ENCODE measurements around the gene EFCAB9.

Gene EFCAB9

DNA sequence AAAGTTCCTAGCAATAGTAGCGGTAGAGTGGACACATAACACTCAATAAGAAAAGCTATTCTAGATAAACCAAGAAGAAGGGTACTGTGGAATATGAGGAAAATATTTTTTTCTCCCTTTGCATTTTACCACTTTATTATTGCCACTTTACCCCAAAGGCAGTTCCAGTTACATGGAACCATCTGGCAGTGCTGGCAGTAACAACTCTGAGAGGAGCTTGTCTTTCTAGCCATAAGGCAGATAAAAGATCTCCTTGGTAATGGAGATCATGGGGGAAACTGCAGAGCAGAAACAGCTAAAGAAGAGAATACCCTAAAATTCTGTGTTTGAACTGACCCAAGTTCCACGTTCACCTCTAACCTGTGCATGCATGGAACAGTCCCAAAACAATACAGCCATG, 51.1 kb downstream of the EFCAB9 start:
- no peak for DNase-seq

DNA sequence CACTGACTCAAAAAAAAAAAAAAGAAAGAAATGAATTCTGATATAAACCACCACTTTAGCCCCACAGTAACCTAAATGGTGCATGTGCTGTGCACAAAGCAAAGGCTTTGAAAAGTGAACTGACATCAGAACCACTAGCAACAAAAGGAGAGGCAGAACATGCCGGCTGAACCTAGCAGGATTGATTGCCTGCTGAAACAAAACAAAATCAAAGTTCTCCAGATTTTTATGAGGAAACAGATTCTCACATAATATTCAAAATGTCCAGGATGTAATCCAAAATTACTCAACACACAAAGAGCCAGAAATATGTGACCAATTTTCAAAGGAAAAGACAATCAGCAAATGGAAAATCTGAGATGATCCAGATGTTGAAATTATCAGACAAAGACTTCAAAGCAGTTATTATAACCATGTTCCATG, 51.7 kb downstream of the EFCAB9 start:
- no peak for DNase-seq

DNA sequence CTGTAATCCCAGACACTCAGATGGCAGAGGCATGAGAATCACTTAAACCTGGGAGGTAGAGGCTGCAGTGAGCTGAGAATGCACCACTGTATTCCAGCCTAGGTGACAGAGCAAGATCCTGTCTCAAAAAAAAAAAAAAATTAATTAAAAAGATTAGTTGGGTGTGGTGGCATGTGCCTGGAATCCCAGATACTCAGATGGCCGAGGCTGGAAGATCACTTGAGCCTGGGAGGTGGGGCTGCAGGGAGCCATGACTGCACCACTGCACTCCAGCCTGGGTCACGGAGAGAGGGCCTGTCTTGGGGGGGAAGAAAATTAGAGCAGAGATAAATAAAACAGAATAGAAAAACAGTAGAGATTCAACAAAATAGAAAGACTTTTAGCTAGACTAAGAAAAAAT, 54.7 kb downstream of the EFCAB9 start:
- no peak for DNase-seq

DNA sequence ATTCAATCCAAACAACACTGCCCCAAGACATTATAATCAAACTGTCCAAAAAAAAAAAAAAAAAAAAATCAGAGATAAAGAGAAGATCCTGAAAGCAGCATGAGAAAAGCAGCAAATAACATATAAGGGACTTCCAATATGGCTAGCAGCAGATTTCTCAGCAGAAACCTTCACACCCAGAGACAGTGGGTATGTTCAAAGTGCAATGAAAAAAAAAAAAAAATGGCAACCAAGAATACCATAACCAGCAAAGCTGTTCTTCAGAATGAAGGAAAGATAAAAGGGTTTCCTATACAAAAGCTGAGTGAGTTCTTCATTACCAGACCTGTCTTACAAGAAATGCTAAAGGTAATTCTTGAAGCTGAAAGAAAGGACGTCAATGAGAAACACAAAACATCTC, 57.4 kb downstream of the EFCAB9 start:
- no peak for DNase-seq

DNA sequence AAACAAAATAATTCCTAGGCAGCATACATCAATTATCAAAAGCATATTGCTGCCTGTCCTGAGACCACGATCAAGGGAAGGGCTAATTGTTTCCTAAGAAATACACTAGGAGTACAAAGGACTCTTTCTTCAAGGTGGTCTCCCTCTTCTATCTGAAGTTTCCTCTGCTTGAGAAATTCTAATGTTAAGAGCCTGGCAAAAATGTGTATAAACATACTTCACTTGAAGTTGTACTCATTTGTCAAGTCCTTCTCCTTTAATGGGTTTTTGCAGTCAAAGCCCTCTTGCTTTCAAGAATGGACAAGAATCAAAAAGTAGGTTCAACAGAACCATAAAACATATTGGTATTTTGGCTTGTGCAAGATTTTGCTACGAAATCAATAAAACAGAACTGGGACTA, 58.5 kb downstream of the EFCAB9 start:
- no peak for DNase-seq

Measured in NCI-H226 (cell line).